Suprapubic skin (tissue), 4 donors: ENCODE data around the gene MARS1. TPM values are rescaled to one million over a fixed set of nuclear protein-coding genes. Genes with fewer than 3 reads are reported as not detected.

ENCODE experiments used
- DNase-seq, 2 donors: peaks; one replicate each; pipeline ENCODE4 v3.0.0-alpha.2; 2019; ENCODE audit warnings: low spot score in 2 of 2
- H3K27ac ChIP-seq: fragments of 200-600 bp; sonication (generic); one replicate; pipeline ENCODE4 v1.5.1; 2019
- H3K27me3 ChIP-seq: fragments of 200-600 bp; sonication (generic); one replicate; pipeline ENCODE4 v1.5.1; 2019
- H3K36me3 ChIP-seq: fragments of 200-600 bp; sonication (generic); one replicate; pipeline ENCODE4 v1.5.1; 2019
- H3K4me1 ChIP-seq: fragments of 200-600 bp; sonication (generic); one replicate; pipeline ENCODE4 v1.5.1; 2019
- H3K4me3 ChIP-seq: fragments of 200-600 bp; sonication (generic); one replicate; pipeline ENCODE4 v1.5.1; 2019; ENCODE audit warnings: mild to moderate bottlenecking
- H3K9me3 ChIP-seq: fragments of 200-600 bp; sonication (generic); one replicate; pipeline ENCODE4 v1.5.1; 2019
- EP300 ChIP-seq: sonication (generic); formaldehyde crosslinking; IDR thresholded peaks from one replicate; pipeline ENCODE4 v1.6.1; 2017; ENCODE audit warnings: antibody characterized with exemption
- POLR2A ChIP-seq, 2 donors: fragments of 450-650 bp; IDR thresholded peaks; one replicate each; pipeline ENCODE4 v1.6.1; 2017; ENCODE audit warnings: antibody characterized with exemption in 2 of 2, mild to moderate bottlenecking in 2 of 2, moderate library complexity in 2 of 2
- POLR2AphosphoS5 ChIP-seq, 3 donors: sonication (generic); formaldehyde crosslinking; IDR thresholded peaks; one replicate each; pipeline ENCODE4 v1.6.1; 2017; ENCODE audit warnings: antibody characterized with exemption in 3 of 3
- WGBS: methylation state at CpG from one replicate; pipeline ENCODE4 v1.1.5; 2018; 5-methylcytosine and 5-hydroxymethylcytosine counted together
- total RNA-seq, 4 donors: library from RNA; depleted of rRNA; stranded (reverse); fragments of >200 nt; gene quantifications; one replicate each; pipeline ENCODE4 v1.1.0, GENCODE V29; 2016
- TF ChIP-seq, protein P1 (sequence below), 2 donors: fragments of 200-600 bp in 1 of 2; fragments of 450-650 bp in 1 of 2; sonication (generic) in 1 of 2; IDR thresholded peaks; one replicate each; pipeline ENCODE4 v1.5.1; 2016 to 2019; ENCODE audit warnings: antibody characterized with exemption in 2 of 2, mild to moderate bottlenecking in 1 of 2, moderate library complexity in 1 of 2

MARS1 gene
- total RNA-seq, 4 donors from 2014 or later: 55.7 to 203 (median 79.7) TPM

DNA sequence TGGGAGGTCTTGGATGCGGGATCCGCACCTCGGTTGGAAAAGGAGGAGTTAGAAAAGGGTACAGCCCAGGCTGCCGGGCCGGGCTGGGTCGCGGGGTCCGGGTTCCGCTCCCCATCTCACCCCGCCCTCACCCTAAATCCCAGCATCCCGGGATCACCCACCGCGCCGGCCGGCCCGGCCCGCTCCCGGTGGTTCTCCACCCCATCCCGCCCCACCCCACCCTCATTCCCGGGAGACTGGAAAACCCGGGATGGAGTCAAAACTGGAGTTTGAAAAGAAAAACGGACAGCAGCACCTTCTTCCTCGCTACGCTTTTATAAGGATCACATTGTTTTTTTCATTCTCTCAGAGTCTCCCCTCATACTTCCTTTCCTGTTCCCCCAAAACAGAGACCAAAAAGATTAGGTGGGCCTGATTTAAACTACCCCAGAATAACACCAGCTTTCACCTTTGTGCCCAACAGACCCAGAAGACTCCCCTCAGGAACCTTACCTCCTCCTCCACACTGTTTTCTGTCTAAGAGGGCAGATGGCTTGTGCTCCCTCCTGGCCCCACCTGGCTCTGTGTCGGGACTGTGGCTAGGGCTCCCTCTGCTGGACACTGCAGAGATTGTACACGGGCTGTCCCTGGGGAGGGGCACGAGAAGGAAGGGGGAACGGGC, 25.5 kb upstream of the MARS1 start:
- peaks cover 45% of the 10 kb centered on the region for H3K4me1 ChIP-seq
- TF ChIP-seq EP300: no peak
- TF ChIP-seq, protein P1, sequence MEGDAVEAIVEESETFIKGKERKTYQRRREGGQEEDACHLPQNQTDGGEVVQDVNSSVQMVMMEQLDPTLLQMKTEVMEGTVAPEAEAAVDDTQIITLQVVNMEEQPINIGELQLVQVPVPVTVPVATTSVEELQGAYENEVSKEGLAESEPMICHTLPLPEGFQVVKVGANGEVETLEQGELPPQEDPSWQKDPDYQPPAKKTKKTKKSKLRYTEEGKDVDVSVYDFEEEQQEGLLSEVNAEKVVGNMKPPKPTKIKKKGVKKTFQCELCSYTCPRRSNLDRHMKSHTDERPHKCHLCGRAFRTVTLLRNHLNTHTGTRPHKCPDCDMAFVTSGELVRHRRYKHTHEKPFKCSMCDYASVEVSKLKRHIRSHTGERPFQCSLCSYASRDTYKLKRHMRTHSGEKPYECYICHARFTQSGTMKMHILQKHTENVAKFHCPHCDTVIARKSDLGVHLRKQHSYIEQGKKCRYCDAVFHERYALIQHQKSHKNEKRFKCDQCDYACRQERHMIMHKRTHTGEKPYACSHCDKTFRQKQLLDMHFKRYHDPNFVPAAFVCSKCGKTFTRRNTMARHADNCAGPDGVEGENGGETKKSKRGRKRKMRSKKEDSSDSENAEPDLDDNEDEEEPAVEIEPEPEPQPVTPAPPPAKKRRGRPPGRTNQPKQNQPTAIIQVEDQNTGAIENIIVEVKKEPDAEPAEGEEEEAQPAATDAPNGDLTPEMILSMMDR (IDR thresholded peaks at IDR 0.05): peak; percentile 90 to 94
- no peaks in the 10 kb centered on the region for H3K9me3 ChIP-seq
- peak overlapping the region; percentile 75 for H3K4me3 ChIP-seq
- H3K36me3 ChIP-seq: no peaks in the 10 kb centered on the region
- H3K27ac ChIP-seq: peak overlapping the region; percentile 70
- under 1% methylated on average over 27 of the region's 28 CpGs for WGBS
- H3K27me3 ChIP-seq: peaks cover 4% of the 10 kb centered on the region
- peak; percentile 91 to 93 for DNase-seq

DNA sequence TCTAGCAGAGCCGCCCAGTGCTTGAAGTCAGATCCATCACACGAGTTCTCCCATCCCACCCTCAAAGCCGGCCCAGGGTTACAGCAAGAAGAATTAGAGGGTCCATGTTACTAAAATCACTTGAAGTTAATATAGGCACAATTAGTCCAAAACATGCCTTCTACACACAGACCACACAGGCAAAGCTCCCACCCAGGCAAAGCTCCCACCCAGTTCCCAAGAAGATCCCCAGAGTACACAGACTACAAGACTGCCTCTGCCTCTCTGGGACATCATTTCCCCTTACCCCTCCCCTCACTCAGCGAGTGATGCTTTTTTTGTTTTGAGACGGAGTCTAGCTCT, 25.0 kb upstream of the MARS1 start:
- Histone ChIP-seq H3K4me1 (peaks cover 45% of the 10 kb centered on the region), H3K9me3 (no peaks in the 10 kb centered on the region), H3K27me3 (peaks cover 4% of the 10 kb centered on the region), H3K36me3 (no peaks in the 10 kb centered on the region), H3K4me3 (peak overlapping the region; percentile 75), H3K27ac (no peak overlapping the region)
- 31% methylated on average over 5 of the region's 5 CpGs for WGBS
- TF ChIP-seq EP300 (no peak), POLR2AphosphoS5 (IDR thresholded peaks at IDR 0.05) (no peak), POLR2A (IDR thresholded peaks at IDR 0.05) (no peak)
- TF ChIP-seq, protein P1 (IDR thresholded peaks at IDR 0.05): no peak
- no peak for DNase-seq

DNA sequence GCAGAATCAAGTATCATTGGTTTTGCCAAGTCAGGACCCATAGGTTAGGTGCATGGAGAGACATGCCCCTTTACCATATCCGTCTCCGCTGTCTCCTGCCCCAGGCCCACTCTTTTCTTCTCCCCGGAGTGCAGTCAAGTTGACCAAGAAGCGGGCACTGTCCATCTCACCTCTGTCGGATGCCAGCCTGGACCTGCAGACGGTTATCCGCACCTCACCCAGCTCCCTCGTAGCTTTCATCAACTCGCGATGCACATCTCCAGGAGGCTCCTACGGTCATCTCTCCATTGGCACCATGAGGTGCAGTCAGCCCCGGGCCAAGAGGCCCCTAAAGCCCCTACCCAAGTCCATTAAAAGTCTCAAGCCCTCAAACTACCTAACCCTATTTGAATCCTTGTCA, 23.3 kb upstream of the MARS1 start:
- DNase-seq: no peak
- H3K36me3 ChIP-seq: no peaks in the 10 kb centered on the region
- no peaks in the 10 kb centered on the region for H3K9me3 ChIP-seq
- no peak overlapping the region for H3K4me3 ChIP-seq
- no peak overlapping the region for H3K27ac ChIP-seq
- 91% methylated on average over 12 of the region's 12 CpGs for WGBS
- H3K27me3 ChIP-seq: peaks cover 4% of the 10 kb centered on the region
- peaks cover 34% of the 10 kb centered on the region for H3K4me1 ChIP-seq
- TF ChIP-seq EP300 (no peak), POLR2A (IDR thresholded peaks at IDR 0.05) (no peak), POLR2AphosphoS5 (IDR thresholded peaks at IDR 0.05) (no peak)

DNA sequence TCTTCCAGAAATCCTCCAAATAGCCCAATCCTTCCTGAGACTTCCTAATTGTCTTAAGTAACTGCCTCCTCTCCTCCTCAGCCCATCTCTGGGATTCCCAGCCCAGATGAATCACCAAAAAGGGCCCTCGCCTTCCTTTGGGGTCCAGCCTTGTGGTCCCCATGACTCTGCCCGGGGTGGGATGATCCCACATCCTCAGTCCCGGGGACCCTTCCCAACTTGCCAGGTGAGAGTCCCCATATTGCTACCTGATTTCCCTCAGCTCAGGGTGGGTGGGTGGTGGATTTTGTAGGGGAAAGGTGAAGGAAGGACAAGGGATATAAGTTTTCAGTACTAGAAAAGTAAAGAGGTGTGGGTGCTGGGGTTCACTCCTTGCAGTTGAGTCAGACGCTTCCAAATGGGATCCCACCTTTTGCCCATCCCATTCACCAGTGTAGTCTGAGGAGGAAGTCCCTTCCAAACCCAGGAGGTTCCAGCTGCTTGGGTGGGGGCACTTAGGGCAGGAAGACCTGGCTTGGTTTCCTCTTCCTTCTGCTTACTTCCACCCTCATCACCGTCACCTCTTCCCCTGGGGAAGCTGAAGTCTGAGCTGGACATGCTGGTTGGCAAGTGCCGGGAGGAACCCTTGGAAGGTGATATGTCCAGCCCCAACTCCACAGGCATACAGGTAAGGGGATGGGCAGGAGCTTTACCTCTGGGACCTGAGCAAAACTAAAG, 22.7 kb upstream of the MARS1 start:
- no peak overlapping the region for H3K4me3 ChIP-seq
- H3K27me3 ChIP-seq: peaks cover 4% of the 10 kb centered on the region
- H3K4me1 ChIP-seq: peaks cover 28% of the 10 kb centered on the region
- DNase-seq: no peak
- WGBS: 90% methylated on average over 6 of the region's 6 CpGs
- H3K9me3 ChIP-seq: no peaks in the 10 kb centered on the region
- H3K27ac ChIP-seq: no peak overlapping the region
- no peaks in the 10 kb centered on the region for H3K36me3 ChIP-seq
- TF ChIP-seq, protein P1 (IDR thresholded peaks at IDR 0.05): no peak
- TF ChIP-seq EP300 (no peak), POLR2A (IDR thresholded peaks at IDR 0.05) (no peak), POLR2AphosphoS5 (IDR thresholded peaks at IDR 0.05) (no peak)

DNA sequence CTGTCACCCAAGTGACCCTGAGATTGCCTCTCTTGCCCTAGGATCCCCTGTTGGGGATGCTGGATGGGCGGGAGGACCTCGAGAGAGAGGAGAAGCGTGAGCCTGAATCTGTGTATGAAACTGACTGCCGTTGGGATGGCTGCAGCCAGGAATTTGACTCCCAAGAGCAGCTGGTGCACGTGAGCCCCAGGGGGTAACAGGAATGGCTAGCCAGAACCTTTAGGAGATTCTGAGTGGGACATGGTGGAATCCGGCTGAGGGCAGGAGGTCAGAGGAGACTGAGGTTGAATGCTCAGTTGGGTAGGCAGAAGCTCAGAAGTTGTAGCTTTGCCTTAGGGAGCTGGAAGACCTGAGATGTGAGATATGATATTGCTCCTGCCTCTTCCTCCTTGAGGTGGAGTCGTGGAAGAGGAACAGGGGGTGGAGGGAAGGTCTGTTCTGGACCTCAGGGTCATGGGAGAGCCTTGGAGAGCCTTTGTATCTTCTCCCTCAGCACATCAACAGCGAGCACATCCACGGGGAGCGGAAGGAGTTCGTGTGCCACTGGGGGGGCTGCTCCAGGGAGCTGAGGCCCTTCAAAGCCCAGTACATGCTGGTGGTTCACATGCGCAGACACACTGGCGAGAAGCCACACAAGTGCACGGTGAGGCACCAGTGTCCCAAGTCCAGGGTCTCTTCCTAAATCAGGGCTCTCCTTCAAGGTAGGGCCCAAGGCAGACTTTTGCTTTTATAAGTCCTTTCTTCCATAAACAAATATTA, 21.9 kb upstream of the MARS1 start:
- Histone ChIP-seq H3K27me3 (peaks cover 4% of the 10 kb centered on the region), H3K4me1 (peaks cover 20% of the 10 kb centered on the region), H3K4me3 (no peak overlapping the region), H3K9me3 (no peaks in the 10 kb centered on the region), H3K36me3 (peaks cover under 1% of the 10 kb centered on the region), H3K27ac (no peak overlapping the region)
- 80% methylated on average over 12 of the region's 14 CpGs for WGBS
- TF ChIP-seq POLR2A (IDR thresholded peaks at IDR 0.05) (no peak), EP300 (no peak), POLR2AphosphoS5 (IDR thresholded peaks at IDR 0.05) (no peak)
- TF ChIP-seq, protein P1 (IDR thresholded peaks at IDR 0.05): no peak
- DNase-seq: no peak
